H1 (cell line): Measurements from ENCODE around the gene VAPB. TPM values are rescaled to one million over a fixed set of nuclear protein-coding genes. Genes with fewer than 3 reads are reported as not detected.

ENCODE experiments used
- CTCF ChIA-PET: fragments of 300-600 bp; sonication (Branson Sonifier 250); formaldehyde crosslinking; loops from one replicate; lab custom pipeline; 2021; ENCODE audit not compliant: partially characterized antibody; lab: Charles Lee
- POLR2A ChIA-PET: fragments of 300-600 bp; sonication (Branson Sonifier 250); formaldehyde crosslinking; loops from one replicate; lab custom pipeline; 2021; ENCODE audit warnings: inconsistent platforms; ENCODE audit not compliant: partially characterized antibody; lab: Charles Lee
- DNase-seq, 2 experiments: peaks; one replicate each; pipeline versions ENCODE4 v3.0.0 to v3.0.0-alpha.2; 2010 to 2022; ENCODE audit warnings: low spot score in 2 of 2, low read depth in 1 of 2, mixed read lengths in 1 of 2
- FAIRE-seq: peaks from 2 replicates; lab custom pipeline; 2011; peaks lifted over from hg19 to GRCh38; lab: Jason Lieb, UNC
- H2AFZ ChIP-seq: 2 replicates; pipeline ENCODE4 v1.8.1; 2012; ENCODE audit warnings: low read length, inconsistent platforms
- H2AK5ac ChIP-seq: 2 replicates; pipeline ENCODE4 v1.6.1; 2013; ENCODE audit warnings: low read depth, low read length
- H2BK120ac ChIP-seq: replicated peaks from 2 replicates; pipeline ENCODE3; 2013; ENCODE audit warnings: low read depth, low read length, inconsistent platforms
- H2BK12ac ChIP-seq: 2 replicates; pipeline ENCODE4 v1.6.1; 2013; ENCODE audit warnings: low read depth, low read length
- H2BK15ac ChIP-seq: 2 replicates; pipeline ENCODE4 v1.6.1; 2013; ENCODE audit warnings: low read length
- H2BK20ac ChIP-seq: 2 replicates; pipeline ENCODE4 v1.6.1; 2013; ENCODE audit warnings: low read length
- H2BK5ac ChIP-seq: 2 replicates; pipeline ENCODE4 v1.6.1; 2013; ENCODE audit warnings: low read depth, low read length
- H3K14ac ChIP-seq: 2 replicates; pipeline ENCODE4 v1.6.1; 2013; ENCODE audit warnings: inconsistent platforms; ENCODE audit not compliant: insufficient read length
- H3K18ac ChIP-seq: 2 replicates; pipeline ENCODE4 v1.6.1; 2013; ENCODE audit warnings: low read length; ENCODE audit errors: extremely low read depth
- H3K23ac ChIP-seq: 2 replicates; pipeline ENCODE4 v1.6.1; 2013; ENCODE audit warnings: inconsistent platforms; ENCODE audit not compliant: insufficient read length
- H3K23me2 ChIP-seq: 2 replicates; pipeline ENCODE4 v1.6.1; 2013; ENCODE audit warnings: low read depth, low read length
- H3K27ac ChIP-seq: 2 replicates; pipeline ENCODE4 v1.6.1; 2011; ENCODE audit warnings: low read depth, low read length, inconsistent platforms
- H3K27me3 ChIP-seq, 4 experiments: replicated peaks in 1 of 4; 1 replicate in 1 of 4; 2 replicates in 3 of 4; pipeline versions ENCODE4 v1.6.1 to v1.8.1; 2011 to 2013; ENCODE audit warnings: low read length in 3 of 4, mild to moderate bottlenecking in 3 of 4, inconsistent platforms in 2 of 4, mixed read lengths in 2 of 4, moderate library complexity in 1 of 4; ENCODE audit not compliant: control insufficient read depth in 3 of 4, insufficient read depth in 3 of 4; ENCODE audit errors: extremely low read depth in 1 of 4
- H3K36me3 ChIP-seq, 4 experiments: 2 replicates each; pipeline versions ENCODE4 v1.6.1 to v1.8.1; 2011 to 2013; ENCODE audit warnings: mild to moderate bottlenecking in 4 of 4, low read length in 3 of 4, moderate library complexity in 2 of 4, control low read depth in 1 of 4, inconsistent platforms in 1 of 4; ENCODE audit not compliant: insufficient read depth in 4 of 4, control insufficient read depth in 2 of 4
- H3K4ac ChIP-seq: replicated peaks from 2 replicates; pipeline ENCODE3; 2013; ENCODE audit warnings: low read length, low read depth, mixed read lengths, inconsistent platforms; ENCODE audit not compliant: insufficient read length
- H3K4me1 ChIP-seq, 4 experiments: replicated peaks in 1 of 4; 1 replicate in 1 of 4; 2 replicates in 3 of 4; pipeline versions ENCODE4 v1.6.1 to v1.8.1; 2011 to 2013; ENCODE audit warnings: low read length in 3 of 4, inconsistent platforms in 2 of 4, mixed read lengths in 1 of 4; ENCODE audit not compliant: insufficient read depth in 4 of 4, control insufficient read depth in 3 of 4
- H3K4me2 ChIP-seq, 2 experiments: 2 replicates each; pipeline versions ENCODE4 v1.6.1 to v1.8.1; 2011 to 2013; ENCODE audit warnings: low read depth in 2 of 2, low read length in 2 of 2, control low read depth in 1 of 2, inconsistent platforms in 1 of 2, mild to moderate bottlenecking in 1 of 2; ENCODE audit not compliant: insufficient read depth in 1 of 2
- H3K4me3 ChIP-seq, 4 experiments: fragments of 200-600, 300-600 bp in 1 of 4; sonication (generic), shearing (Covaris generic), sonication (Bioruptor Twin) in 1 of 4; 2 replicates each; pipeline versions ENCODE4 v1.5.1 to v1.8.1; 2011 to 2016; ENCODE audit warnings: low read length in 4 of 4, low read depth in 3 of 4, control low read depth in 2 of 4, inconsistent platforms in 2 of 4, mild to moderate bottlenecking in 2 of 4, mixed read lengths in 1 of 4, moderate library complexity in 1 of 4; ENCODE audit not compliant: insufficient read depth in 2 of 4; ENCODE audit errors: extremely low read depth in 1 of 4
- H3K56ac ChIP-seq: replicated peaks from 2 replicates; pipeline ENCODE3; 2013; ENCODE audit warnings: low read depth, mild to moderate bottlenecking, mixed read lengths, low read length, inconsistent platforms; ENCODE audit not compliant: insufficient read length
- H3K79me1 ChIP-seq: 2 replicates; pipeline ENCODE4 v1.6.1; 2013; ENCODE audit warnings: low read depth, low read length, control low read depth
- H3K79me2 ChIP-seq, 2 experiments: 2 replicates each; pipeline versions ENCODE4 v1.6.1 to v1.8.1; 2012 to 2013; ENCODE audit warnings: low read length in 2 of 2, mild to moderate bottlenecking in 2 of 2, inconsistent platforms in 1 of 2; ENCODE audit not compliant: insufficient read depth in 2 of 2, control insufficient read depth in 1 of 2
- H3K9ac ChIP-seq, 4 experiments: replicated peaks in 1 of 4; 1 replicate in 1 of 4; 2 replicates in 3 of 4; pipeline versions ENCODE4 v1.6.1 to v1.8.1; 2011 to 2013; ENCODE audit warnings: low read depth in 3 of 4, low read length in 3 of 4, control low read depth in 2 of 4, mild to moderate bottlenecking in 2 of 4, moderate library complexity in 2 of 4, inconsistent platforms in 1 of 4; ENCODE audit errors: extremely low read depth in 1 of 4
- H3K9me3 ChIP-seq, 2 experiments: 2 replicates each; pipeline versions ENCODE4 v1.6.1 to v1.8.1; 2012 to 2013; ENCODE audit warnings: mild to moderate bottlenecking in 2 of 2, moderate library complexity in 2 of 2, control low read depth in 1 of 2, inconsistent platforms in 1 of 2, low read depth in 1 of 2, low read length in 1 of 2, mixed read lengths in 1 of 2; ENCODE audit not compliant: insufficient read depth in 2 of 2
- H4K20me1 ChIP-seq, 2 experiments: replicated peaks in 1 of 2; 2 replicates each; pipeline versions ENCODE3 to v1.8.1; 2011 to 2013; ENCODE audit warnings: inconsistent platforms in 2 of 2, low read length in 2 of 2, mild to moderate bottlenecking in 1 of 2; ENCODE audit not compliant: insufficient read depth in 2 of 2, control insufficient read depth in 1 of 2
- H4K5ac ChIP-seq: 2 replicates; pipeline ENCODE4 v1.6.1; 2013; ENCODE audit warnings: low read length, low read depth, mixed read lengths, inconsistent platforms; ENCODE audit not compliant: insufficient read length
- H4K8ac ChIP-seq: 2 replicates; pipeline ENCODE4 v1.8.0; 2013; ENCODE audit warnings: mild to moderate bottlenecking, moderate library complexity, low read length, inconsistent platforms; ENCODE audit not compliant: insufficient read depth; ENCODE audit errors: extremely low read depth
- H4K91ac ChIP-seq: replicated peaks from 2 replicates; pipeline ENCODE3; 2013; ENCODE audit warnings: low read length, mixed read lengths, inconsistent platforms; ENCODE audit not compliant: insufficient read length
- CREB1 ChIP-seq: IDR thresholded peaks from 2 replicates; pipeline ENCODE4 v1.6.1; 2012; ENCODE audit warnings: inconsistent platforms
- HDAC2 ChIP-seq, 2 experiments: fragments of 300-600 bp in 1 of 2; sonication (generic) in 1 of 2; IDR thresholded peaks; 2 replicates each; pipeline ENCODE4 v1.6.1; 2011 to 2012; ENCODE audit warnings: low read depth in 2 of 2, low read length in 2 of 2, mild to moderate bottlenecking in 2 of 2, moderate library complexity in 2 of 2, borderline replicate concordance in 1 of 2, inconsistent platforms in 1 of 2
- KDM1A ChIP-seq: fragments of 200-600, 300-600 bp; sonication (generic); IDR thresholded peaks from 2 replicates; pipeline ENCODE4 v1.7.1; 2016; ENCODE audit warnings: mild to moderate bottlenecking, low read length, borderline replicate concordance
- SAP30 ChIP-seq: fragments of 300-600 bp; sonication (generic); IDR thresholded peaks from 2 replicates; pipeline ENCODE4 v1.7.1; 2012; ENCODE audit warnings: low read length, moderate library complexity, mild to moderate bottlenecking, inconsistent platforms; ENCODE audit not compliant: insufficient read depth, insufficient replicate concordance
- WGBS, 2 experiments: shearing (Covaris generic) in 1 of 2; methylation state at CpG; one replicate each; pipeline versions ENCODE4 v1.1.6 to v1.1.7; 2013 to 2015; ENCODE audit warnings: low lambda C conversion rate in 2 of 2, mixed read lengths in 2 of 2, inconsistent platforms in 1 of 2, low coverage in 1 of 2, missing lambda C conversion rate in 1 of 2; ENCODE audit not compliant: insufficient replicate concordance in 2 of 2, insufficient coverage in 1 of 2, insufficient read length in 1 of 2; ENCODE audit errors: extremely low coverage in 1 of 2, missing lambda C conversion rate in 1 of 2; 5-methylcytosine and 5-hydroxymethylcytosine counted together
- polyA plus RNA-seq, 7 experiments: library from polyadenylated mRNA; depleted of rRNA in 3 of 7; stranded (reverse) in 5 of 7; unstranded in 2 of 7; fragments of >200 nt in 5 of 7; fragments of 200-250 nt in 2 of 7; gene quantifications; 1 replicate in 5 of 7; 2 replicates in 1 of 7; 4 replicates in 1 of 7; pipeline versions ENCODE4 v1.2.1 to v1.2.3, GENCODE V29; 2011 to 2013; ENCODE audit warnings: missing spikeins in 2 of 7, mixed read lengths in 2 of 7
- total RNA-seq: library from RNA; stranded (reverse); fragmentation: NEBNext Ultra II Directional; extraction: Animal tissue kit (Norgen Biotek cat#: 25700); gene quantifications from 2 replicates; pipeline ENCODE4 v1.2.1, GENCODE V29; 2021
- TF ChIP-seq, protein P1 (sequence below): IDR thresholded peaks from 2 replicates; pipeline ENCODE4 v1.6.1; 2012; ENCODE audit warnings: low read length, inconsistent platforms

Gene VAPB
- total and polyA plus RNA-seq, 2 of the 8 experiments (the other 6 are each of a cell fraction or from before 2014, with no cell fraction given), result 24.4 to 62.8 TPM

DNA sequence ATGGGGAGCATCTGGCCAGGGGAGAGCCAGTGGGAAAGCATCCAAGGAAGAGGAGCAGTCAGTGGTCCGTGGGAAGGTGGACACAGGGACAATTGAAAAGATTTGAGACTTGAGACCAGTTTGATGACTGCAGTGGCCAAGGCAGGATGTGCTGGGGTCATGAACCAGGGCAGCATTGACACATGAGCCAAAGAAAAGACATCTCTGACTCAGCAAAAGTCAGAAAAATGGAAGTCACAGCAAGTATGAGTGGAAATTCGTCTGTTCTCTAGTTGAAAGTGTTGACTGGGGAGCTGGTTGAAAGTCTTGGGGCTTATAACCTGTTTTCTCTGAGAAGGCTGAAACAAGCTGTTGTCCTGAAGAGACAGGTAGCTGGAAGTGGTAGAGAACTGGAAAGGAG is 48.2 kb upstream of the VAPB start:
- H4K5ac ChIP-seq, result no peak overlapping the region

More for the DNA sequence above, 48.2 kb upstream of the VAPB start:
- peaks cover 2% of the 10 kb centered on the region; the same call in 1 of the 2 replicates for H3K79me1 ChIP-seq
- H2BK120ac ChIP-seq, result no peak overlapping the region
- no peaks in the 10 kb centered on the region for H3K9me3 ChIP-seq
- no peak overlapping the region for H3K23ac ChIP-seq
- CTCF ChIA-PET, result interaction anchor here (1.1 to 1.7 kb wide), 3 partner anchors 93 to 119 kb away, joined by 3 to 7 read pairs (median 4); no protein-coding TSS in a partner anchor
- H2BK20ac ChIP-seq, result no peak overlapping the region
- H4K20me1 ChIP-seq, result peaks cover 0 to 2% of the 10 kb centered on the region in 2 experiments
- H3K4me1 ChIP-seq, result peaks cover 1 to 8% (median 4%) of the 10 kb centered on the region in 4 experiments; a peak in 6 of 7 replicates
- no peaks in the 10 kb centered on the region for H3K23me2 ChIP-seq
- no peak overlapping the region for H4K8ac ChIP-seq
- H2BK15ac ChIP-seq, result no peak overlapping the region
- POLR2A ChIA-PET, result interaction anchor here (0.9 kb wide), 1 partner anchor 31 kb away, joined by 3 read pairs; the partner anchor contains the start of gene RAB22A
- TF ChIP-seq KDM1A (no peak), HDAC2 (IDR thresholded peaks at IDR 0.05; ENCODE audit: borderline replicate concordance in 1 of 2, low read depth in 2 of 2, low read length in 2 of 2) (no peak), SAP30 (no peak), CREB1 (no peak)
- TF ChIP-seq, protein P1, sequence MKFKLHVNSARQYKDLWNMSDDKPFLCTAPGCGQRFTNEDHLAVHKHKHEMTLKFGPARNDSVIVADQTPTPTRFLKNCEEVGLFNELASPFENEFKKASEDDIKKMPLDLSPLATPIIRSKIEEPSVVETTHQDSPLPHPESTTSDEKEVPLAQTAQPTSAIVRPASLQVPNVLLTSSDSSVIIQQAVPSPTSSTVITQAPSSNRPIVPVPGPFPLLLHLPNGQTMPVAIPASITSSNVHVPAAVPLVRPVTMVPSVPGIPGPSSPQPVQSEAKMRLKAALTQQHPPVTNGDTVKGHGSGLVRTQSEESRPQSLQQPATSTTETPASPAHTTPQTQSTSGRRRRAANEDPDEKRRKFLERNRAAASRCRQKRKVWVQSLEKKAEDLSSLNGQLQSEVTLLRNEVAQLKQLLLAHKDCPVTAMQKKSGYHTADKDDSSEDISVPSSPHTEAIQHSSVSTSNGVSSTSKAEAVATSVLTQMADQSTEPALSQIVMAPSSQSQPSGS, result no peak
- H2BK12ac ChIP-seq, result no peak overlapping the region
- no peak overlapping the region for H4K91ac ChIP-seq
- peaks cover 0 to 3% of the 10 kb centered on the region in 2 experiments; a peak in 1 of 4 replicates for H3K79me2 ChIP-seq
- no peak overlapping the region for H3K27ac ChIP-seq
- H2AK5ac ChIP-seq, result no peak overlapping the region
- no peak overlapping the region for H3K4me2 ChIP-seq
- H3K36me3 ChIP-seq, result peaks cover 2 to 11% (median 3%) of the 10 kb centered on the region in 4 experiments; a peak in 4 of 8 replicates
- H2BK5ac ChIP-seq, result no peak overlapping the region
- FAIRE-seq, result no peak
- H3K9ac ChIP-seq, result no peak overlapping the region
- no peak overlapping the region for H3K4me3 ChIP-seq
- no peak overlapping the region for H3K14ac ChIP-seq
- no peak overlapping the region for H3K56ac ChIP-seq
- WGBS, 2 experiments, result 83% methylated on average over 2 of the region's 2 CpGs; no CpG with 5 or more reads in 1 of the 2 experiments
- no peak overlapping the region for H2AFZ ChIP-seq
- DNase-seq, result no peak
- H3K4ac ChIP-seq, result no peak overlapping the region
- no peak overlapping the region for H3K18ac ChIP-seq
- H3K27me3 ChIP-seq, result no peaks in the 10 kb centered on the region
